OCI-LY1 (cell line): ENCODE results near the gene ABCA4.

Experiments used
- EZH2 ChIP-seq: fragments of 200-600 bp; sonication (generic), shearing (Covaris generic); IDR thresholded peaks from 2 replicates; pipeline ENCODE4 v1.8.0; 2017; ENCODE audit warnings: borderline replicate concordance, mixed run types, mild to moderate bottlenecking, antibody characterized with exemption, low read length, moderate library complexity, mixed read lengths
- TF ChIP-seq, protein P1 (sequence below): fragments of 200-600 bp; sonication (generic), shearing (Covaris generic); IDR thresholded peaks from 2 replicates; pipeline ENCODE4 v1.5.1; 2017; ENCODE audit warnings: mild to moderate bottlenecking, antibody characterized with exemption, low read length, moderate library complexity, mixed read lengths

DNA sequence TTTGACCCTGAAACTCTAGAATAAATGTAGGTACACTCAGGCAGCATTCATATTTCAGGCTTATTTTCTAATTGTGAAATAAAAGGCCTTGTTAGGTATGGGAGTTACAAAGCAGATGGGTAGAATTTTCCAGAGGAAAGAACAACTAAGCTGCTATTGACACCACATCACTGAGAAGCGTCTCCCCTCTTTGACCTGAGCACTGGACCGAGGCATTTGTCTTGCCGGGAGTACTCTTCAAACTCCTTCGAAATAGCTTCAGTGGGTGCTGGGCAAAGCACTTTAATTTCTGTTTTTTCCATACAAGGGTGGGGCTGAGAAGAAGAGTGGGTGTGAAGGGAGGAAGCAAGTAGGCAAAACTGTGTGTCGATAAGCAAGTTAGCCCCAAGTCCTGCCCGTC is 36.4 kb downstream of the ABCA4 start:
- TF ChIP-seq, protein P1, sequence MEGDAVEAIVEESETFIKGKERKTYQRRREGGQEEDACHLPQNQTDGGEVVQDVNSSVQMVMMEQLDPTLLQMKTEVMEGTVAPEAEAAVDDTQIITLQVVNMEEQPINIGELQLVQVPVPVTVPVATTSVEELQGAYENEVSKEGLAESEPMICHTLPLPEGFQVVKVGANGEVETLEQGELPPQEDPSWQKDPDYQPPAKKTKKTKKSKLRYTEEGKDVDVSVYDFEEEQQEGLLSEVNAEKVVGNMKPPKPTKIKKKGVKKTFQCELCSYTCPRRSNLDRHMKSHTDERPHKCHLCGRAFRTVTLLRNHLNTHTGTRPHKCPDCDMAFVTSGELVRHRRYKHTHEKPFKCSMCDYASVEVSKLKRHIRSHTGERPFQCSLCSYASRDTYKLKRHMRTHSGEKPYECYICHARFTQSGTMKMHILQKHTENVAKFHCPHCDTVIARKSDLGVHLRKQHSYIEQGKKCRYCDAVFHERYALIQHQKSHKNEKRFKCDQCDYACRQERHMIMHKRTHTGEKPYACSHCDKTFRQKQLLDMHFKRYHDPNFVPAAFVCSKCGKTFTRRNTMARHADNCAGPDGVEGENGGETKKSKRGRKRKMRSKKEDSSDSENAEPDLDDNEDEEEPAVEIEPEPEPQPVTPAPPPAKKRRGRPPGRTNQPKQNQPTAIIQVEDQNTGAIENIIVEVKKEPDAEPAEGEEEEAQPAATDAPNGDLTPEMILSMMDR, result no peak
- TF ChIP-seq EZH2, result no peak
